SH-SY5Y (cell line): ENCODE data around the gene CFAP53.

Source experiments
- GATA2 ChIP-seq: IDR thresholded peaks from 2 replicates; pipeline ENCODE4 v1.6.1; 2011; ENCODE audit warnings: mild to moderate bottlenecking, low read depth, low read length
- GATA3 ChIP-seq: IDR thresholded peaks from 2 replicates; pipeline ENCODE4 v1.6.1; 2011; ENCODE audit warnings: low read depth, mild to moderate bottlenecking, low read length, moderate library complexity

- TF ChIP-seq GATA3 (no peak), GATA2 (no peak)
Observed at GRCh38 chr18:50272568-50272967, 6.3 kb upstream of the CFAP53 start.
